HG03060 (cell line): ENCODE measurements around the gene SMURF1.

Experiments
- ATAC-seq: cut with Tn5 transposase; IDR thresholded peaks from one replicate; pipeline ENCODE4 v1.9.1; 2021; ENCODE audit warnings: low read depth, moderate number of reproducible peaks; ENCODE audit not compliant: unreplicated experiment

The SMURF1 gene

DNA sequence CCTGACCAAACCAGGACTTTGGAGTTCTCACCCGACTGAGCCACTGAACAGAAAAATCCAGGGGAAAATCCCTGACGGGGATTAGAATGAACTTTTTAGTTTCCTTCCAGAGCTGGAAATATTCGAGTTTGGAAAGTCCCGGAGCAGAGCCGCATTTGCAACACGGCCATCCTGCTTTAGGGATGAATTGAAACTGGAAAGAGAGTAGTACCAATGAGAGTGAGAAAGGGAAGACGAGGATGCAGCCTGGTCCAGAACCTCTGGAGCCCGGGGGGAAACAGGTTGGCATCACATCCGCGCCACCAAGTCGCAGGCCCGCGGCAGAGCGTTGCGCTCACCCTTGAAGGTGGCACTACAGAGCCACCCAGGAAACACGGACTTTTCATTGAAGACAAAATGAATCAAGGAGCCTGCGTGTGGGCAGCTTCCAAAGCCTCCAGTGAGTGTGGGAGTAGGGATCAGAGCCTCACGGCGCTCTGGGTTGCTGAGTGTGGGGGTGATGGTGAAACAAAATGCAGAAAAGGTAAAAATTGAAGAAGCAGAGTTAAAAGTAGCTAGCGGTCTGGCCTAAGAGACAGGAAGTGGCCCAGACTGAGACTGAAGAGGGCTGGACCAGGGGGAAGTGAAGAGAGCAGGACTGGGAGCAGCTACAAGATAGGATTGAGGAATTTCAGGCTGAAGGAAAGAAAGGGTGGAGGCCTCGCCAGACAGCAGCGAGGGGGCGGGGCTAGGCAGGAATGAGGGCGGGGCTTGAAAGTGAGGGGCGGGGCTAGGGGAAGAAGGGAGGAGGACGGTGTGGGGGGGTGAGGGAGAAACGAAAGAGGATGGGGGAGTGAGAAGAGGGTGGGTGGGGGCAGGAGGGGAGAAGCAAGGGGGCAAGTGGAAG is 1.8 kb downstream of the SMURF1 start:
- no peak for ATAC-seq

DNA sequence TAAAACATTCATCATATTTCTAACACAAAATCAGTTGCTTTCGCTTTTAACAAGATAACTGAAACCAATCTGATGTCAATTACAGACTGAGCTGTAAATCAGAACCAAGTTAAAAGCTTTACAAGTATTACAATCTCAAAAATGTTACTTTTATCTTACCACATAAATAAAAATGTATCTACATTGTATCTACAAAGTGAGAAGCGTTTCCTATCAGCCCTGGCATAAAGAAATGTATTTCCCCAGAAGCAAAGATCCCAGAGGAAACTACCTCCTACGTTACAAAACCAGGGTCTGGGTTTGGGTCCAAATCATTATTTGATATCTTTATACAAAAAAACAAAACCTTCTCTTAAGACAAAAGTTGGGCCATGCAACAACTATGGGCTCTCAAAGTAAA is 2.6 kb downstream of the SMURF1 start:
- ATAC-seq: no peak

DNA sequence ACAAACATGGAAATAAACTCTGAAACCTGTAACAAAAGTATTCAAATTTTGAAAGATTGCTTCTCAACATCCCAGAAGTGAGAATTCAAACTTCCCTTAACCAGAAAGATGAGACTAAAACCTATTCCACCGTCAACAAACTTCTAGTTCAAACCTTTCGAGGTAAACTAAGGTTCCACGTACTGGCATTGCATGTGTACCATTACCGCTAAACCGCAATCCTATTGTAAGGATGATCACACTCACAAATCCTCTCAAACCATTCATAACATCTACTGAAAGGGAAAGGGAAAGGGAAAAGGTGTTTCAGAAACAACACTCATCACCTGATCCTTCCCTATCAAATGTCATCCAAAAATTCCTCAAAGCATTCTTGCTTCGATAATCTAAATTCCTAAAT is 3.1 kb downstream of the SMURF1 start:
- ATAC-seq: no peak

DNA sequence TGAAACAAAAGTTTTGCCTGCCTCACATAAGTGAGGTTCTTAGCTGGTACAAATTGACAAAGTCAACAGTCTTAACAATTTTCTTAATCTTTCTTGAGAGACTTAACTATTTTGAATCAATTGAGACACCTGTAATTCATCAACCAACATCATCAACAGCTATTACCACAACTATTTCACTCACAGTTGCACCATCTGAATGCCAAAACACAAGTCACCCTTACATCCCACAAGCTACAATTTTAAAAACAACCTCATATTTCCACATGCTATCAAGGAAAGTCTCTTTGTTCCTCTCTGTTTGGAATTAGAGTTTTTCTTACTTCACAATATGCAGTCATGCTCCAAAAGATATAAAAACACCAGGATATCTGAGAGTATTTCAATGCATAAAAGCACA is 4.9 kb downstream of the SMURF1 start:
- no peak for ATAC-seq

DNA sequence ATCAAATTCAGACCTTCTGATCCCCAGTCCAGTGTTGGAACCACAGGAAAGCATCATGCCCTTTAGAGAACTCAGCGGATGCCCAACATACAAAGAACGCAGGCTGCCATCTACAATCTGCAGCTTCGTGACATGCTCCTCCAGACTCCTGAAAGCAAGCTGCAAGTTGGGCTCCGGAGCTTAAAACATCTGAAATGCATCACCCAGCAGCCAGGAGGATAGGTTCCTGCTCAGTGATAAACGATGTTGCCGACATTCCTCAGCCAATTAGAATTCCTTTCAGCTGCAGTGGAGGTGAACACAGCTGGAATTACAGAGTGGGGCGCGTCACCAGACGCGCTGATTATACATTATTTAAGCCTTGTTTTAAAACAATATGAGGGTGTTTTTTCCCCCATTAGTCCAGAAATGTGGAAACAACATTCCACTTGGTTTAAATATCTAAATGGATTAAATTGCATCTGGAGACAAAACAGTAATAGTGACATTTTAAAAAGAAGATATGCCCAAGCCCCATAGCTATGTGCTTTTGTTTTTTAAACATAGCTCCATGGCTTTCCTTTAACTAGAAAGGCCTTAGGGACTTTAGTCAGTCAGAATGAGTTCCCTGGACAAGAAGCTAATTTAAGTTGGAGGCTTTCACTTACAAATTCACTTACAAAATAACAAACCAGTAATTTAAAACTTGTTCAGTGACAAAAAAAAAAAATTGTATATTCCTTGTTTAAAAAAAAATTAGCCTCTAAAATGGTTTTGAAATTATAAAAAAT is 6.3 kb downstream of the SMURF1 start:
- ATAC-seq: no peak

DNA sequence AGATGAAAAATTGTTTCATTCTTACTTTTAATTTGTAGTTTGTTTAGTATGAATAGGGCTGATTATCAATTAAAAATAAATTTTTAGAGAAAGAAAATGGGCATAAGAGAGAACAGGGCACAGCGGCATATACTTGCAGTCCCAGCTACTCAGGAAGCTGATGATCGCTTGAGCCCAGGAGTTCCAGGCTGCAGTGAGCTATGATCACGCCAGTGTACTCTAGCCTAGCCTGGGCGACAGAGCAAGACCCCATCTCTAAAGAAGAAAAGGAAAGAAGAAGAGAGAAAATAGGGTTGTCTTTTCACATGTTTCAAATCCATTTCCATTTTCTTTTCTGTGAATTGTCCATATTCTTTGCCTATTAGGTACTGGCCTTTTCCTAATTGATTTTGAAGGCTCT is 8.0 kb downstream of the SMURF1 start:
- no peak for ATAC-seq

DNA sequence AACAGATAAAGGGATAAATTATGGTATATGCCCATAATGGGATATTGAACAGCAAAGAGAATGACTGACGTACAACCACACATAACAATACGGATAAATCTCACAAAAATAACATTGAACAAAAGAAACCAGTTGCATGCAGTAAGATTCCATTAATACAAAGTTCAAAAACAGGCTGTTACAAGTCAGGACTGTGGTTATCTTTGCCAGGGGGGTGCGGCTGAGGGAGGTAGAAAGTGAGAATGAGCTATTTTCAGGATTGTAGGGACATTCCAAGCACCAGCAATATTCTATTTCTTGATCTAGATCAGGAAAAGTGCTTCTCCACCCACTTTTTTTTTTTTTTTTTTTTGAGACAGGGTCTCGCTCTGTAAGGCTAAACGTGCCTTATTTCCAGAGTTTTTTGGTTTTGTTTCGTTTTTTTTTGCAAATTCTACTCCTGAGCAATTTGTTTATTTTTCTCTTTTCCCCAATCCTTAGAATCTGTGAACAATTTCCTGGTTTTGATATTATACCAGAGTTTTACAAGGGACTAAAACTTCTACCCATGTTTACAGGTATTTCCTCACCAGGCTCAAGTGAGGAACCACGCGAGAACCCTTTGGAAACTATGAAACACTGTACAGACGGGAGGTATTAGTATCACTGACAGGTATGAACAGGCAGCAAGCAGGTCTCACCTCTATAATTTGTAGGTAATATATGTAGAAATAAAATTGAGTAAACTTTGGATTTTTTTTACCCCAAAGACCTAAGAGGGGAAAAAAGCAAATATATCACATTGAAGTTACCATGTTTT is 9.9 kb downstream of the SMURF1 start:
- ATAC-seq: no peak

DNA sequence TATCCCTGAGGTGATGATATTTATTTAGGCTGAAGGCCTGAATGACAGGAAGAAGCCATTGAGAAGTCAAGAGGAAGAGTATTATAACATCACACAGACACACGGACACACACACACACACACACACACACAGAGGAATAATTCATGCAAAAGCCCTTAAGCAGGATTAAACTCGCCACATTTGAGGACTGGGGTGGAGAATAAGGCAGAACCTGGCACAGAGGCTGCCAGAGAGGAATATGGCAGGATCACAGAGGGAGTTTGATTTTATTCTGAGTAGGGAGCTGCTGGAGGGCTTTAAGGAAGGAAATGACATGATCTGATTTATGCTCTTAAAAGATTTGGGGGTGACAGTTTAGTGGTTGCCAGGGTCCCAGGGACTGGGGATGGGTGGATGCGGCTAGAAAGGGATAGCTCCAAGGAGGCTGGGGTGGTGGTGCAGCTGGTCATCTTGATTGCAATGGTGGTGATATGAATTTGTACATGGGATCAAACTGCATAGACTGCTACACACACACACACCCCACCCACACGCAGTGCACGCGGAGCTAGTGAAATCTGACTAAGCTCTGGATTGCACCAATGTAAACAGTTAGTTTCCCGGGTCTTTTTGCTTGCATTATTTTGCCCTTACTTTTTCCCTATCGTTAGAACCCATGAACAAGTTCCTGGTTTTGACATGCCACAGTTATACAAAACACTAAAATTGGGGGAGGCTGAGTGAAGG is 11.2 kb downstream of the SMURF1 start:
- ATAC-seq: no peak

DNA sequence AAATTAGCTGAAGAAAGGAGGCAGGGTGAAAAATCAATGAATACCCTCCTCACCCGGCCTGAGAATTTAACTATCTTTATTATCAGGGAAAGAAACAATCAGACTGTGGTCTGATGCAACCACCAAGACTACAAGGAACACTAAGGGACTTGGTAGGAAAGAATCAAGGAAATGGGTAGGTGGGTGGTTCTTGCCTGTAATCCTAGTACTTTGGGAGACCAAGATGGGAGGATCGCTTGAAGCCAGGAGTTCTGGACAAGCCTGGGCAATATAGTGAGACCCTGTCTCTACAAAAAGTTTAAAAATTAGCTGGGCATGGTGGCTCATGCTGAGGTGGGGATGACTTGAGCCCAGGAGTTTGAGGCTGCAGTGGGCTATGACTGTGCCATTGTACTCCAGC is 12.6 kb downstream of the SMURF1 start:
- ATAC-seq: no peak

DNA sequence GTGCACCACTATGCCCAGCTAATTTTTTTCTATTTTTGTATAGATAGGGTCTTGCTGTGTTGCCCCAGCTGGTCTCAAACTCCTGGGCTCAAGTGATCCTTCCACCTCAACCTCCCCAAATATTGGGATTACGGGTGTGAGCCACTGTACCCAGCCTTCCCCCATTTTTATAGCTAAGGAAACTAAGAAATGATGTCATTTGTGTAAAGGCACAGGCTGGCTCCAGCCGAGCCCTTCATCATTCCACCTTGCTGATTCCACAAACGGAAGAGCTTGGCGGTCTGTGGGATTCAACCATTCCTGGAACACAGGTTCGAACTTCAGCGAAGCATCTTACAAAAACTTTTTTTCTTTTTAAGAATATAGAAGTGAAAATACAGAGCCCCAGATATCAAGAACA is 14.4 kb downstream of the SMURF1 start:
- ATAC-seq: no peak

DNA sequence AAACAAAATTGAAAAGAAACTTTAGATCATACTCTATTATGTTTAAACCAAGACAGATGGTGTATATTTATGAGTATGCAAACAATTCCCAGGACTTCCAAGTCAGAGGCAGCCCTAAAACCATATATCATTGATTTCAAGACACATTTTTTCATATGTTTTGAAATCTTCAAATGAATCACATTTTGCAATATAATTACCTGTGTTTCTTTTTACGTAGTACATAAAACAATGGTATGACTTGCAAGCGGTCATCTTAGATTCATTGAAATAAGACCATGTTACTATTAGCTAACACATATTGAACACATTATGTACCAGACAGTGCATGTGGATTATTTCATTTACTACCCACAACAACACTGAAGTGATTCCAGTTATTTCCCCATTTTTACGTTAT is 14.9 kb downstream of the SMURF1 start:
- ATAC-seq: no peak

DNA sequence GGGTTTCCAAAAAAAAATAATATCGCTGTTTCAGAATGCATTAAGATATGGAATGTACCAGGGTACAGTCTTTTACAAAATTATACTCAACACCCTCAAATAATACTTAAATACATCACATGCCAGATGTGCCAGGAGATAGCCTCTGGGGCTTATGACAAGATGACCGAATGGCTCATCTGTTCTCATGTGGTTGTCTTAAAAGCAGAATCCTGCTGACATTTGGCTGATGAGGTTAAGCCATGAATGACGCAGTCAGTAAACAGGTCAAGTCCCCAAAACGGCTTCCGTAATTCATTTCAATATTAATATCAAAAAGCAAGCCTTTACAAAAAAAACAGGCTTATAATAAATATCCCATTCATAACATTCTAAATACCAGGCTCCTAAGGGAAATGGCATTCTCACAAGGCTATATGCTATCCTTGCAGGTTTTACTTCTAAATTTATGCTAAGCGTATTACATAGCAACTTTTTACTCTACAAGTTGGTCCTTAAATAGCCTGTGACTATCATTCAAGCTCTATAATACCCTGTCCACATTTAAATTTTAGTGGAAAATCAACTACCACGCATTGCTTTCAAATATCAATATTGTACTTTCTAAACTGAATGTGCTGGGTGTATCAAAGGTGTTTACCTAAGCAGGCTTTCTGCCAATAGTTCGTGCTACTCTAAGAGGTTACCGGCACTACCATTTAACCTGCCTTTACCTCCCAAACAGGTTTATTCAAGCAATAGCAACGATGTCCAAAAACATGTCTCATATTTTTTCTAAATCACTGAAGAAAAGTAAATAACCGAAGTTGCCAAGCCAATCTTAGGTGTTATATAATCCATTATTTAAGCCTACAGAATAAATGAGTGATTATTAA is 15.6 kb downstream of the SMURF1 start:
- ATAC-seq: no peak

DNA sequence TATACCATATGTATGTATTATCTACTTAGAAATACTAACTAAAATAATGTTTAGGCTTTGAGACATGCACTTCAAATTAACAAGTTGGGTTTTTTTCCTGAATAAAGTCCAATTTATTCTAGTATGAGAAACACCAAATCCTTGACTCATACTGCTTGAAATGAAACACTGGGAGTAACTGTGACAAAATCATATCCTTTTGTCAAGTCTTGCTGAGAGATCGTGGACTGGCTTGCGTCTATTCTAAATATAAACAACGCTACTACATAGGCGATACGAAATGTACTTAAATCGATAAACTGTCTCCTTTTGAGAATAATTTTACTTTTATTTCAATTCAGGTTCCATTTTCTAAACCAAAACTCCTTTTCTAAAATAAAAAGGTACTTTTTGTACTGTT is 16.3 kb downstream of the SMURF1 start:
- no peak for ATAC-seq

DNA sequence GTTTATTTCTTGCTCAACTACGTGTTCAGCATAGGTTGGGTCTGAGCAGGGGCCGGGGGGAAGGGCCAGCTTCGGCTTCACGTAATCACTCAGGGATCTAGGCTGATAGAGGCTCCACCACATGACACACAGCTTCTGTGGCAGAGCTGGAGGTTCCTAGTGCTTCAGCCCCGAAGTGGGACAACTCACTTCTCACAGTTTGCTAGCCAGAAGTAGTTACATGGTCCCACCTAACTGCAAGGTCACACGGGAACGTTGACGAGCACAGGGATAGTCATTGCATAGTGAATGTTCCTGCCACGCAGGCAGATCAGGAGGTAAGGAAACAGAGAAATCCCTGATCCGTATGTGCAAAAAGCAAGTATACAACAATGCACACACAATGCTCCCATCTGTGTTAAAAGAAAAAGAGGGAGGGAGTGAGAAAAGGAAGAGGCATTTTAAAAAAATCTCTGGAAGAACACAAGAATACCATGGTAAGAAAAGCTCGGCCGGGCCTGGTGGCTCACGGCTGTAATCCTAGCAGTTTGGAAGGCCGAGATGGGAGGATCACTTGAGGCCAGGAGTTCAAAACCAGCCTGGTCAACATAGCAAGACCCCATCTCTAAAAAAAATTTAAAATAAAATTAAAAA is 16.9 kb downstream of the SMURF1 start:
- ATAC-seq: no peak

DNA sequence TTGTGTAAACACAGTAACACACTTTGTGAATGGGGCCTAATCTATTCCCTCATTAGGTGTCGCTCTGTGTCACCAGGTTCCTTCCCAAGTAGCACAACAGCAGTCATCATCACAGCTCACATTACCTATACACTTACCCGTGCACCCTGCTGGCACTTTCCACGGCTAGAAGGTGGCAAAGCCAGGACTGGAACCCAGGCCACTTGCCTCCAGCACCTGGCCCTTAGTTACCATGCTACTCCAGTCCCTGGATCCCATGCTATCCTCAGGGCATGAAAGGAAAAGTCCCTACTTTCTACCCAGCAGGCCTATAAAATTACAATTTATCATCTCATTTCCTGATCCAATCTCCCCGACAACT is 18.4 kb downstream of the SMURF1 start:
- no peak for ATAC-seq

DNA sequence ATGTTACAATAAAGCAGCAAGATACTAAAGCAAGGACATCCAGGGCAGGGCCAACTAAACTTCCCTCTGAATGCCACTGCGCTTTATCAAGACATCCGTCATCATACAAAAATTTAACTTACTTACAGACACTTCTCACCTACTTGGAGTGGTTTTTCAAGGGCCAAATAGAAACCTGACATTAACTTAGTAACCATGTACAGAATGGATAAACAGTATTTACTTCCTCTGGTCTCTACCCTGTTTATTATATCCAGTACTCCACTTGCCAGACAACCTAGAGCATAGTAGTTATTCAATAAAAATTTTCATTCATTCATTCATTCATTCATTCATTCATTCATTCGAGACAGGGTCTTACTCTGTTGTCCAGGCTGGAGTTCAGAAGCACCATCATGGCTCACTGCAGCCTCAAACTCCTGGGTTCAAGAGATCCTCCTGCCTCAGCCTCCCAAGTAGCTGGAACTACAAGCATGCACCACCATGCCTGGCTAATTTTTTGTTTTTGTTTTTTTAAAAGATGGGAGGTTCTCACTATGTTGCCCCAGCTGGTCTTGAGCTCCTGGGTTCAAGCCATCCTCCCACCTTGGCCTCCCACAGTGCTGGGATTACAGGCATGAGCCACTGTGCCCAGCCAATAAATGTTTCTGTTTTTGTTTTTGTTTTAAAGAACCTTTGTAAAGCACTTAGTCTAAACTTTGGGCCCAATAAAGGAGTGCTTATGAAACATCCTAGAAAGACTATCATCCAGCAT is 19.0 kb downstream of the SMURF1 start:
- no peak for ATAC-seq

DNA sequence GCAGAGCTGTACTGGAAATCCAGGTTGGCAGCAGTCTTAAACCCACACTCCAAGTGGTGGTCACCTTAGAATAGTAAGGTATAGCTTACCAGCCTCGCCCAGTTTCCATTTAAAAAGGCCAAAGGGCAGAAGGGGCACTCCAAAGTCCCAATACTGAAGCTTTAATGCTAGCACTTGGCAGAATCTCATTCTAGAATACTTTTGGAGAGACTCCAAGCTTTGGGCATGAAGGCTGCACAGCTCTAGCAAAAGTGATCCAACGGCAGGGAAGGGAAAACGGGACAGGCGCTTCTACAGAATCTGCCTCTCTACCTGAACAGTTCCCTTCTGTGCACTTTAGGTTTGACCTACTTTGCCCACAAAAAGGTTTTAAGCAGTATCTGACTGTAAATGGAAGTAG is 19.7 kb downstream of the SMURF1 start:
- no peak for ATAC-seq

DNA sequence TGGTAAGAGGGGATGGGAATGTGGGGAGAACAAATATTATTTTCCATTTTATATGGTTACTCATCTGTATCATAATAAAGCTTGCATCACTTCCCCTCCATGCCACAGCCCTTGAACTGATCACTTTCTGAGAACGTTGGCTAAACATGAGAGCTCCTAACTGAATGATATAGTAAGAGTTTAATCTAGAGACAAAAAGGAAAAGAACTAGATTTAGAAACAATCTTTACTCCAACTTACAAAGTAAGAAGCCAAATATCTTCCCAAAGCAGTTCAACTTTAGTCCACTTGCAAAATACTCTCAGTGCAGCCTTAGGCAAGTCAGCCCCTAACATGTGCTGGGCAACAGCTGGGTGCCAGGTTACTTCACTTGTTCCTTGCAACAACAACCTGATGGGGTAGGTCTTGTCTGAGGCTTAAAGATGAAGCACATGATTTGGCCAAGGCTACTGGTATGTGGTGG is 20.3 kb downstream of the SMURF1 start:
- no peak for ATAC-seq
